HTR-8/SVneo (cell line): ENCODE data around the gene LDB2.
A peak's percentile ranks its signal among the peaks of the same experiment; 100 is the strongest.

Experiments used
- DNase-seq: peaks from one replicate; pipeline ENCODE4 v3.0.0; 2011; ENCODE audit warnings: low spot score, mixed read lengths; ENCODE audit not compliant: insufficient read length
- FAIRE-seq: peaks from 2 replicates; lab custom pipeline; 2011; peaks lifted over from hg19 to GRCh38; lab: Jason Lieb, UNC

The LDB2 gene

GRCh38 chr4:16812041-16812440 lies 86.4 kb downstream of the LDB2 start:
- DNase-seq, result no peak
- FAIRE-seq, result no peak

- FAIRE-seq, result no peak
- no peak for DNase-seq
Measured at GRCh38 chr4:16809943-16810342, 88.5 kb downstream of the LDB2 start.

GRCh38 chr4:16809064-16809463 lies 89.4 kb downstream of the LDB2 start:
- FAIRE-seq (no peak), DNase-seq (no peak)

GRCh38 chr4:16807355-16807754 lies 91.1 kb downstream of the LDB2 start:
- FAIRE-seq (no peak), DNase-seq (no peak)

GRCh38 chr4:16804581-16804980 lies 93.9 kb downstream of the LDB2 start:
- FAIRE-seq (no peak), DNase-seq (no peak)

GRCh38 chr4:16802044-16802443 lies 96.4 kb downstream of the LDB2 start:
- no peak for DNase-seq
- no peak for FAIRE-seq

- no peak for DNase-seq
- FAIRE-seq, result no peak
Measured at GRCh38 chr4:16801356-16801755, 97.1 kb downstream of the LDB2 start.

- FAIRE-seq (no peak), DNase-seq (peak; percentile 11)
Measured at GRCh38 chr4:16794816-16795445, 103.5 kb downstream of the LDB2 start.

GRCh38 chr4:16791460-16791859 lies 107.0 kb downstream of the LDB2 start:
- no peak for FAIRE-seq
- no peak for DNase-seq

- DNase-seq (no peak), FAIRE-seq (no peak)
Measured at GRCh38 chr4:16790508-16790907, 107.9 kb downstream of the LDB2 start.

GRCh38 chr4:16788868-16789267 lies 109.6 kb downstream of the LDB2 start:
- no peak for DNase-seq
- no peak for FAIRE-seq

- FAIRE-seq (no peak), DNase-seq (no peak)
Measured at GRCh38 chr4:16785793-16786527, 112.5 kb downstream of the LDB2 start.

GRCh38 chr4:16783119-16783518 lies 115.3 kb downstream of the LDB2 start:
- FAIRE-seq, result no peak
- no peak for DNase-seq

- no peak for FAIRE-seq
- DNase-seq, result no peak
Measured at GRCh38 chr4:16779028-16779675, 119.3 kb downstream of the LDB2 start.

- FAIRE-seq, result no peak
Measured at GRCh38 chr4:16777726-16778125, 120.7 kb downstream of the LDB2 start.

GRCh38 chr4:16775411-16776154 lies 122.9 kb downstream of the LDB2 start:
- DNase-seq (no peak), FAIRE-seq (no peak)

More at GRCh38 chr4:16777726-16778125, 120.7 kb downstream of the LDB2 start:
- DNase-seq, result no peak

- no peak for FAIRE-seq
- DNase-seq, result no peak
Measured at GRCh38 chr4:16772366-16772850, 126.0 kb downstream of the LDB2 start.

- FAIRE-seq (no peak), DNase-seq (no peak)
Measured at GRCh38 chr4:16770710-16771285, 127.6 kb downstream of the LDB2 start.

- FAIRE-seq, result no peak
- no peak for DNase-seq
Measured at GRCh38 chr4:16767861-16768260, 130.6 kb downstream of the LDB2 start.

- no peak for DNase-seq
- no peak for FAIRE-seq
Measured at GRCh38 chr4:16767251-16767650, 131.2 kb downstream of the LDB2 start.
